Raji (cell line): Measurements from ENCODE around the gene SCD5.

Source experiments
- POLR2A ChIP-seq: IDR thresholded peaks from 2 replicates; pipeline ENCODE4 v1.6.1; 2011; ENCODE audit warnings: low read depth, low read length, control low read depth; ENCODE audit not compliant: insufficient read depth

Gene SCD5

DNA sequence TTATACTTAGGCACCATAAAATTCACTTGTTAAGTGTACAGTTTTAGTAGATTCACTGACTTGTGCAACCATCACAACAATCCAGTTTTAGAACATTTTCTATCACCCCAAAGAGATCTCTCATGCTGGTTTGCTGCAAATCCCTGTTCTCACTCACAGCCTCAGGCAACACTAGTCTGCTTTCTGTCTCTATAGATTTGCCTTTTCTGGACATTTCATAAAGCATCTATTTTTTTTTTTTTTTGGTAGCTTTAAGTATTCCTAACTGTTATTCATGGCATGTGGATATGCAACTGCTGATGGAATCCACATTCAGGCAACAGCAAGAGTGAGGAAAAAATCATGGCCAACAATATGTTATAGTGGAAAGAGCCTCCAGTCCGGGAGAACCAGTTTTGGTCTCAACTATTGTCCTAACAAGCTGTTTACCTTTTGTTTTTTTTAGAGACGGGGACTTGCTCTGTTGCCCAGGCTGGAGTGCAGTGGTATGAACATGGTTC lies 209.8 kb downstream of the SCD5 start:
- no peak for TF ChIP-seq POLR2A

DNA sequence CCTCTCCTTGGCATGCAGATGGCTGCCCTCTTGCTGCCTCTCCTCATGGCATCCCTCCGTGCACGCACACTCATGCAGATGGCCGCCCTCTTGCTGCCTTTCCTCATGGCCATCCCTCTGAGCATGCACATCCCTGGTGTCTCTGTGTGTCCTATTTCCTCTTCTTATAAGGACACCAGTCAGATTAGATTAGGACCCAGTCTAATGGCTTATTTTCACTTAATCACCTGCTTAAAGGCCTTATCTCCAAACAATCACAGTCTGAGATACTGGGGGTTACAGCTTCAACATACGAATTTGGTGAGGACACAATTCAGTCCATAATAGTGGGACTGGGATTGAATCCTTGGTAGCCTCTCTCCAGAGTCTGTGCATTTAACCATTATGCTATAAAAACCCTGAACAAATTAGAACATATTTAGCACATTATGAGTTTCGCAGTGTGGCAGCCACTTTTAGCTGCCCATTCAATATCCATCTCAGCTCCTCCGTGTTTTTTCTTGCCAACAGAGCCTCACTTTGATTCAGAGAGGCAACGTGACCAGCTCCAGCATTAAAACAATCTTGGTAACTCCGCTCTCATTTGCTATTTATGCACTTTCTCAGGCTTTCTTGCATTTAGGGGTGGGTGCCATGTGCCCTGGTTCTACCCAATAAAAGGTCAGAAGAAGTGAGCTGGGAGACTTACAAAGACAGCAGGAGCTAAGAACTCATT lies 210.6 kb downstream of the SCD5 start:
- TF ChIP-seq POLR2A = no peak

GRCh38 chr4:82585690-82586435 lies 212.7 kb downstream of the SCD5 start:
- TF ChIP-seq POLR2A = no peak

- no peak for TF ChIP-seq POLR2A
These were observed 213.7 kb downstream of the SCD5 start for GRCh38 chr4:82584931-82585330.

- TF ChIP-seq POLR2A = no peak
These were observed 214.6 kb downstream of the SCD5 start for GRCh38 chr4:82583897-82584587.

DNA sequence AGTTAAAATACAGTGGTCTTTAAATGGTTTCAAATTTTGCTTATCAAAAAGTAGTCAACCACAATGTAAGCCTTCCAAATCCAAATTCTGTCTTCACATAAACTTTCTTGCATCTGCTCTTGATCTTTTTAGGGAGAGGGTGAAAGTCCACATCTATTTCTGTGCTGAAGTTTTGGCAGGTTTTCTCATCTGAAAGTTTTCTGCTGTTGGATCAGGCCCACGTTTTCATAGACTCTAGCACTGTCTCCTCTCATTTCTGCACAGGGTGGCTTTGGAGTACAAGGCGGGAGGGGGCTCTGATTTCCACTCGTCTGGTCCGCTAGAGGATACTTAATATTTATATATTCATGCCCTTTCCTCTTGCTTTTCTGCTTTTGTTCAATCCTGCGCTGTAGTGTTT lies 218.7 kb downstream of the SCD5 start:
- no peak for TF ChIP-seq POLR2A
